HCT116 (cell line): ENCODE data around the gene CD164L2. TPM values are rescaled to one million over a fixed set of nuclear protein-coding genes. Genes with fewer than 3 reads are reported as not detected.

Source experiments
- ATAC-seq: fragments of 200-7000 bp; cut with Tn5 transposase; 2 replicates; pipeline ENCODE4 v1.9.1; 2020; ENCODE audit warnings: mild to moderate bottlenecking, moderate library complexity
- BruUV-seq: library from RNA; stranded (reverse); fragments of 400-500 nt; replicated peaks from 2 replicates; lab custom pipeline; 2021; lab: Mats Ljungman, UMichigan
- CTCF ChIA-PET: fragments of 300-600 bp; sonication (Branson Sonifier 250); formaldehyde crosslinking; loops from one replicate; lab custom pipeline; 2021; ENCODE audit warnings: antibody characterized with exemption; lab: Charles Lee
- POLR2A ChIA-PET: fragments of 300-600, 350-600 bp; sonication (Branson Sonifier 250); formaldehyde crosslinking; loops from one replicate; lab custom pipeline; 2021; ENCODE audit warnings: antibody characterized with exemption; lab: Charles Lee
- RAD21 ChIA-PET, 2 experiments: fragments of 300-600 bp; sonication (Branson Sonifier 250); formaldehyde crosslinking; loops; one replicate each; lab custom pipeline; 2023; ENCODE audit warnings: low total read pairs in 2 of 2; ENCODE audit not compliant: uncharacterized antibody in 2 of 2, unreplicated experiment in 2 of 2, low non-redundant PET in 1 of 2; lab: Charles Lee
- DNase-seq: peaks from one replicate; pipeline ENCODE4 v3.0.0-alpha.2; 2010; ENCODE audit warnings: low read depth, low spot score
- H2AFZ ChIP-seq: fragments of 200-600 bp; shearing (Covaris generic), sonication (generic); 2 replicates; pipeline ENCODE4 v1.6.1; 2017; ENCODE audit warnings: low read depth, mixed run types, mixed read lengths, antibody characterized with exemption, low read length; ENCODE audit not compliant: poor library complexity, severe bottlenecking
- H3K27ac ChIP-seq: 2 replicates; pipeline ENCODE4 v1.5.1; 2012; ENCODE audit warnings: low read depth, low read length
- H3K27me3 ChIP-seq: fragments of 200-600 bp; sonication (generic); 2 replicates; pipeline ENCODE4 v1.6.1; 2016; ENCODE audit warnings: mixed run types, low read length, mixed read lengths; ENCODE audit not compliant: insufficient read depth
- H3K36me3 ChIP-seq, 2 experiments: fragments of 200-500 bp in 1 of 2; fragments of 200-600 bp in 1 of 2; sonication (Bioruptor generic) in 1 of 2; sonication (generic) in 1 of 2; 2 replicates each; pipeline versions ENCODE4 v1.5.1 to v1.6.1; 2014 to 2016; ENCODE audit warnings: low read length in 2 of 2, inconsistent platforms in 1 of 2, mixed read lengths in 1 of 2, mixed run types in 1 of 2; ENCODE audit not compliant: insufficient read depth in 2 of 2, control insufficient read depth in 1 of 2
- H3K4me1 ChIP-seq, 2 experiments: fragments of 200-600 bp in 1 of 2; sonication (generic) in 1 of 2; 2 replicates each; pipeline versions ENCODE4 v1.5.1 to v1.6.1; 2012 to 2017; ENCODE audit warnings: low read length in 2 of 2, inconsistent platforms in 1 of 2, mild to moderate bottlenecking in 1 of 2, mixed read lengths in 1 of 2, mixed run types in 1 of 2, moderate library complexity in 1 of 2; ENCODE audit not compliant: insufficient read depth in 2 of 2, control insufficient read depth in 1 of 2
- H3K4me2 ChIP-seq: fragments of 200-600 bp; sonication (generic); 2 replicates; pipeline ENCODE4 v1.6.1; 2017; ENCODE audit warnings: mixed run types, low read length, mixed read lengths
- H3K4me3 ChIP-seq, 2 experiments: fragments of 200-600 bp in 1 of 2; sonication (generic) in 1 of 2; replicated peaks in 1 of 2; 2 replicates each; pipeline ENCODE4 v1.5.1; 2011 to 2016; ENCODE audit warnings: low read length in 2 of 2, control low read depth in 1 of 2, low read depth in 1 of 2, mild to moderate bottlenecking in 1 of 2, mixed read lengths in 1 of 2, mixed run types in 1 of 2
- H3K79me2 ChIP-seq: fragments of 200-600 bp; sonication (generic); 2 replicates; pipeline ENCODE4 v1.6.1; 2017; ENCODE audit warnings: mild to moderate bottlenecking, mixed run types, low read length, moderate library complexity, mixed read lengths; ENCODE audit not compliant: insufficient read depth
- H3K9ac ChIP-seq: fragments of 200-600 bp; sonication (generic); 2 replicates; pipeline ENCODE4 v1.6.1; 2016; ENCODE audit warnings: low read length, mixed read lengths
- H3K9me2 ChIP-seq: fragments of 200-600 bp; sonication (generic), shearing (Covaris generic); 2 replicates; pipeline ENCODE4 v1.6.1; 2017; ENCODE audit warnings: mixed run types, mild to moderate bottlenecking, moderate library complexity; ENCODE audit not compliant: insufficient read depth
- H3K9me3 ChIP-seq, 2 experiments: fragments of 200-500 bp in 1 of 2; fragments of 200-600 bp in 1 of 2; sonication (Bioruptor generic) in 1 of 2; sonication (generic) in 1 of 2; 2 replicates each; pipeline ENCODE4 v1.6.1; 2014 to 2017; ENCODE audit warnings: low read length in 2 of 2, mixed read lengths in 2 of 2, inconsistent platforms in 1 of 2, low read depth in 1 of 2, mild to moderate bottlenecking in 1 of 2, mixed run types in 1 of 2, moderate library complexity in 1 of 2; ENCODE audit not compliant: control insufficient read depth in 1 of 2, insufficient read depth in 1 of 2
- H4K20me1 ChIP-seq: fragments of 200-600 bp; sonication (generic), shearing (Covaris generic); 2 replicates; pipeline ENCODE4 v1.6.1; 2017; ENCODE audit warnings: mixed run types, mild to moderate bottlenecking, moderate library complexity; ENCODE audit not compliant: insufficient read depth
- CTCF ChIP-seq, 3 experiments: fragments of 200-600 bp in 1 of 3; sonication (generic) in 1 of 3; IDR thresholded peaks in 2 of 3; conservative IDR thresholded peaks in 1 of 3; 2 replicates each; pipeline ENCODE4 v1.5.1; 2012 to 2017; ENCODE audit warnings: low read depth in 2 of 3, low read length in 2 of 3, antibody characterized with exemption in 1 of 3, borderline replicate concordance in 1 of 3, control low read depth in 1 of 3, mild to moderate bottlenecking in 1 of 3, mixed read lengths in 1 of 3, mixed run types in 1 of 3, moderate library complexity in 1 of 3; ENCODE audit not compliant: insufficient read depth in 1 of 3
- EGR1 ChIP-seq: IDR thresholded peaks from 2 replicates; pipeline ENCODE4 v1.6.1; 2012; ENCODE audit warnings: low read depth
- EZH2 ChIP-seq: fragments of 200-600 bp; sonication (generic); IDR thresholded peaks from 2 replicates; pipeline ENCODE4 v1.6.1; 2017; ENCODE audit warnings: antibody characterized with exemption, mixed run types
- FOSL1 ChIP-seq: IDR thresholded peaks from 2 replicates; pipeline ENCODE4 v1.6.1; 2012; ENCODE audit warnings: low read depth
- MAX ChIP-seq: IDR thresholded peaks from 2 replicates; pipeline ENCODE4 v1.6.1; 2012
- POLR2A ChIP-seq: IDR thresholded peaks from 2 replicates; pipeline ENCODE4 v1.7.0; 2011; ENCODE audit warnings: borderline replicate concordance; ENCODE audit not compliant: insufficient read depth, insufficient read length; ENCODE audit errors: extremely low read depth
- RAD21 ChIP-seq: IDR thresholded peaks from 2 replicates; pipeline ENCODE4 v1.6.1; 2012; ENCODE audit warnings: low read depth, mild to moderate bottlenecking
- intact Hi-C: fragments of 100-400 bp; cut with micrococcal nuclease; formaldehyde crosslinking; loops from 2 replicates; pipeline ENCODE4 v1.10.0; 2022
- total RNA-seq: library from RNA; stranded (reverse); gene quantifications from one replicate; pipeline ENCODE4 v1.2.1, GENCODE V29; 2021; ENCODE audit not compliant: unreplicated experiment
- TF ChIP-seq, protein P1 (sequence below): IDR thresholded peaks from 2 replicates; pipeline ENCODE4 v1.6.1; 2012; ENCODE audit warnings: low read depth

Gene CD164L2
- total RNA-seq, 1 experiment from 2014 or later = 11.6 TPM

- TF ChIP-seq, protein P1, sequence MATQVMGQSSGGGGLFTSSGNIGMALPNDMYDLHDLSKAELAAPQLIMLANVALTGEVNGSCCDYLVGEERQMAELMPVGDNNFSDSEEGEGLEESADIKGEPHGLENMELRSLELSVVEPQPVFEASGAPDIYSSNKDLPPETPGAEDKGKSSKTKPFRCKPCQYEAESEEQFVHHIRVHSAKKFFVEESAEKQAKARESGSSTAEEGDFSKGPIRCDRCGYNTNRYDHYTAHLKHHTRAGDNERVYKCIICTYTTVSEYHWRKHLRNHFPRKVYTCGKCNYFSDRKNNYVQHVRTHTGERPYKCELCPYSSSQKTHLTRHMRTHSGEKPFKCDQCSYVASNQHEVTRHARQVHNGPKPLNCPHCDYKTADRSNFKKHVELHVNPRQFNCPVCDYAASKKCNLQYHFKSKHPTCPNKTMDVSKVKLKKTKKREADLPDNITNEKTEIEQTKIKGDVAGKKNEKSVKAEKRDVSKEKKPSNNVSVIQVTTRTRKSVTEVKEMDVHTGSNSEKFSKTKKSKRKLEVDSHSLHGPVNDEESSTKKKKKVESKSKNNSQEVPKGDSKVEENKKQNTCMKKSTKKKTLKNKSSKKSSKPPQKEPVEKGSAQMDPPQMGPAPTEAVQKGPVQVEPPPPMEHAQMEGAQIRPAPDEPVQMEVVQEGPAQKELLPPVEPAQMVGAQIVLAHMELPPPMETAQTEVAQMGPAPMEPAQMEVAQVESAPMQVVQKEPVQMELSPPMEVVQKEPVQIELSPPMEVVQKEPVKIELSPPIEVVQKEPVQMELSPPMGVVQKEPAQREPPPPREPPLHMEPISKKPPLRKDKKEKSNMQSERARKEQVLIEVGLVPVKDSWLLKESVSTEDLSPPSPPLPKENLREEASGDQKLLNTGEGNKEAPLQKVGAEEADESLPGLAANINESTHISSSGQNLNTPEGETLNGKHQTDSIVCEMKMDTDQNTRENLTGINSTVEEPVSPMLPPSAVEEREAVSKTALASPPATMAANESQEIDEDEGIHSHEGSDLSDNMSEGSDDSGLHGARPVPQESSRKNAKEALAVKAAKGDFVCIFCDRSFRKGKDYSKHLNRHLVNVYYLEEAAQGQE = no peak
- no peak for TF ChIP-seq EZH2
These were observed 24.2 kb downstream of the CD164L2 start (continued) for GRCh38 chr1:27358928-27359313.

GRCh38 chr1:27358038-27358927 is 24.9 kb downstream of the CD164L2 start:
- 0 out of 2 replicates have a peak, but pooled peaks have one; percentile 4 for ATAC-seq
- H3K9me3 ChIP-seq = no peaks in the 10 kb centered on the region
- peaks cover 7 to 11% of the 10 kb centered on the region in 2 experiments; a peak in 3 of 4 replicates for H3K4me1 ChIP-seq
- no peak overlapping the region for H3K9ac ChIP-seq
- H3K4me3 ChIP-seq = no peak overlapping the region
- RAD21 ChIA-PET = interaction anchor here (0.6 to 1.5 kb wide), 3 partner anchors 12 to 37 kb away, joined by 3 to 5 read pairs (median 3); partner anchors contain the start of gene SYTL1 (in 1 of the 2)
- BruUV-seq = no TSS peak
- H3K27me3 ChIP-seq = no peaks in the 10 kb centered on the region
- no peak overlapping the region for H3K4me2 ChIP-seq
- no peaks in the 10 kb centered on the region for H3K9me2 ChIP-seq
- no peaks in the 10 kb centered on the region for H4K20me1 ChIP-seq
- TF ChIP-seq MAX (no peak), EZH2 (no peak), RAD21 (no peak), EGR1 (no peak), FOSL1 (no peak), POLR2A (no peak), CTCF (IDR thresholded peaks at IDR 0.05 in 2 of 3, conservative IDR thresholded peaks at IDR 0.05 in 1 of 3; ENCODE audit: borderline replicate concordance in 1 of 3, insufficient read depth in 1 of 3, low read depth in 2 of 3, low read length in 2 of 3) (no peak)
- TF ChIP-seq, all 23 proteins: peak for 0
- H3K27ac ChIP-seq = no peak overlapping the region
- H3K36me3 ChIP-seq = peaks cover 0 to 7% of the 10 kb centered on the region in 2 experiments; a peak in 1 of 4 replicates
- CTCF ChIA-PET = interaction anchor here (0.6 to 2.5 kb wide), 7 partner anchors 8 to 314 kb away, joined by 3 to 25 read pairs (median 5); partner anchors contain the start of genes MAP3K6 and SYTL1
- no peak for DNase-seq
- no peak overlapping the region for H2AFZ ChIP-seq
- no peaks in the 10 kb centered on the region for H3K79me2 ChIP-seq
- POLR2A ChIA-PET = interaction anchor here (1.5 kb wide), 1 partner anchor 8 kb away, joined by 3 read pairs; no protein-coding TSS in a partner anchor
- intact Hi-C loops = no loop called here
